Measurements from ENCODE around the gene ARHGEF4. TPM values are rescaled to one million over a fixed set of nuclear protein-coding genes. Genes with fewer than 3 reads are reported as not detected.

ARHGEF4 gene
- total RNA-seq, 1 donor from 2014 or later: 4.8 TPM

- H3K9me3 ChIP-seq (ENCODE audit: insufficient read depth, low read depth, low read length): no peaks in the 10 kb centered on the region
- Mint-ChIP-seq H3K36me3 (ENCODE audit: low read depth, unreplicated experiment) (no peaks in the 10 kb centered on the region), H3K9me3 (ENCODE audit: unreplicated experiment) (no peaks in the 10 kb centered on the region), H3K4me1 (ENCODE audit: low read depth, unreplicated experiment) (peaks cover 3% of the 10 kb centered on the region), H3K4me3 (ENCODE audit: unreplicated experiment) (no peak overlapping the region), H3K27ac (ENCODE audit: unreplicated experiment) (no peak overlapping the region), H3K27me3 (ENCODE audit: low read depth, unreplicated experiment) (peaks cover 7% of the 10 kb centered on the region)
- H3K79me2 ChIP-seq (ENCODE audit: insufficient read depth, low read length): no peaks in the 10 kb centered on the region
- no peak overlapping the region for H3K9ac ChIP-seq (ENCODE audit: low read length)
- H3K27me3 ChIP-seq (ENCODE audit: insufficient read depth, low read length): no peaks in the 10 kb centered on the region
- no peaks in the 10 kb centered on the region for H3K4me1 ChIP-seq (ENCODE audit: insufficient read depth, low read length)
- H4K20me1 ChIP-seq (ENCODE audit: insufficient read depth, low read length): no peaks in the 10 kb centered on the region
- no peaks in the 10 kb centered on the region for H3K36me3 ChIP-seq (ENCODE audit: insufficient read depth, low read length)
- no peak overlapping the region for H3K4me2 ChIP-seq (ENCODE audit: low read length)
- no peak for TF ChIP-seq EZH2 (IDR thresholded peaks at IDR 0.05; ENCODE audit: insufficient read depth, low read length)
- TF ChIP-seq CTCF (IDR thresholded peaks at IDR 0.05; ENCODE audit: insufficient read depth, low read depth, low read length): no peak
- H3K4me3 ChIP-seq (ENCODE audit: insufficient read depth, low read depth, low read length): no peak overlapping the region
- H2AFZ ChIP-seq (ENCODE audit: low read depth, low read length): no peak overlapping the region
- FAIRE-seq (no peak), DNase-seq (ENCODE audit: low read depth) (no peak)
- H3K27ac ChIP-seq (ENCODE audit: low read depth, low read length): no peak overlapping the region
Measured at GRCh38 chr2:130882991-130883390, 46.3 kb downstream of the ARHGEF4 start.

DNA sequence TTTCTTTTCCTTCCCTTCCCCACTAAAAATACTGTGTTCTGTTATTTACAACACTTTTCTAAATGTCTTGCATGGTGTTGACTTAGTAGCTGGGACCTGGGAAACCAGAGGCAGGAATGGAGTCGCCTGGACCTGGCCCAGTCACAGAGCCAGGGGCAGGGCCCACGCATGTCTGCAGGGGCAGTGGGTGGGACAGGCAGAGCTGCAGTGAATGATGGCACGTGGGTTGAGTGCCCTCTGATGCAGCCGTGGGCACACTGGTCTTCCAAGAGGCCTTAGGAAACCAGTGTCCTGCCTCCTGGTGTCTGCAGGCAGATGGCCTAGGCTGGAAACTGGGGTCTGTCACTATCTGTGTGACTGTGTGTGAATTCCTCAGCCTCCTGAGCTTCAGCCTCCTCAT, 46.8 kb downstream of the ARHGEF4 start:
- no peaks in the 10 kb centered on the region for H3K36me3 ChIP-seq (ENCODE audit: insufficient read depth, low read length)
- no peaks in the 10 kb centered on the region for H3K27me3 ChIP-seq (ENCODE audit: insufficient read depth, low read length)
- no peak overlapping the region for H3K9ac ChIP-seq (ENCODE audit: low read length)
- H3K4me2 ChIP-seq (ENCODE audit: low read length): no peak overlapping the region
- H3K4me1 ChIP-seq (ENCODE audit: insufficient read depth, low read length): no peaks in the 10 kb centered on the region
- Mint-ChIP-seq H3K27ac (ENCODE audit: unreplicated experiment) (no peak overlapping the region), H3K4me1 (ENCODE audit: low read depth, unreplicated experiment) (peaks cover 3% of the 10 kb centered on the region), H3K27me3 (ENCODE audit: low read depth, unreplicated experiment) (peaks cover 7% of the 10 kb centered on the region), H3K9me3 (ENCODE audit: unreplicated experiment) (no peaks in the 10 kb centered on the region), H3K4me3 (ENCODE audit: unreplicated experiment) (no peak overlapping the region), H3K36me3 (ENCODE audit: low read depth, unreplicated experiment) (no peaks in the 10 kb centered on the region)
- FAIRE-seq: no peak
- H2AFZ ChIP-seq (ENCODE audit: low read depth, low read length): no peak overlapping the region
- no peaks in the 10 kb centered on the region for H3K79me2 ChIP-seq (ENCODE audit: insufficient read depth, low read length)
- H3K4me3 ChIP-seq (ENCODE audit: insufficient read depth, low read depth, low read length): no peak overlapping the region
- H4K20me1 ChIP-seq (ENCODE audit: insufficient read depth, low read length): no peaks in the 10 kb centered on the region
- TF ChIP-seq EZH2 (IDR thresholded peaks at IDR 0.05; ENCODE audit: insufficient read depth, low read length) (no peak), CTCF (IDR thresholded peaks at IDR 0.05; ENCODE audit: insufficient read depth, low read depth, low read length) (no peak)
- H3K9me3 ChIP-seq (ENCODE audit: insufficient read depth, low read depth, low read length): no peaks in the 10 kb centered on the region
- no peak overlapping the region for H3K27ac ChIP-seq (ENCODE audit: low read depth, low read length)
- DNase-seq (ENCODE audit: low read depth): no peak

DNA sequence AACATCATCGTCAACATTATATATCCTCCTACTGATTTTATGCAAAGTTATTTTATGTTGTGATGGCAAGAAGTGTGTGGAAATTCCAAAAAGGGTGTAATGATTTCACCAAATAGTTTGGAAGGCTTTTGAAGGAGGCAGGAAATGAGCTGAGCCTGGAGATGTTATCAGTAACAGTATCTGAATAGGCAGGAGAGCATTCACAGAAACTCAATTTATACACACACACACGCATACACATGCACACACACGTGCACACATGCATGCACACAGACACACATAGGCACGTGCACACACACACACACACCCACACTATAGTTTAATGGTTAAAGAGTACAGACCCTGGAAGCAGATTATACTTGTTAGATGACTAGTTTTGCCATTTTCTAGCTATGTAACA, 47.3 kb downstream of the ARHGEF4 start:
- H3K36me3 Mint-ChIP-seq (ENCODE audit: low read depth, unreplicated experiment): no peaks in the 10 kb centered on the region
- peaks cover 3% of the 10 kb centered on the region for H3K4me1 Mint-ChIP-seq (ENCODE audit: low read depth, unreplicated experiment)
- DNase-seq (ENCODE audit: low read depth) (no peak), FAIRE-seq (no peak)
- H3K9me3 Mint-ChIP-seq (ENCODE audit: unreplicated experiment): no peaks in the 10 kb centered on the region
- Histone ChIP-seq H3K4me2 (ENCODE audit: low read length) (no peak overlapping the region), H3K27me3 (ENCODE audit: insufficient read depth, low read length) (no peaks in the 10 kb centered on the region), H3K9ac (ENCODE audit: low read length) (no peak overlapping the region), H3K36me3 (ENCODE audit: insufficient read depth, low read length) (no peaks in the 10 kb centered on the region), H3K27ac (ENCODE audit: low read depth, low read length) (no peak overlapping the region), H4K20me1 (ENCODE audit: insufficient read depth, low read length) (no peaks in the 10 kb centered on the region), H3K4me1 (ENCODE audit: insufficient read depth, low read length) (no peaks in the 10 kb centered on the region), H3K4me3 (ENCODE audit: insufficient read depth, low read depth, low read length) (no peak overlapping the region), H3K79me2 (ENCODE audit: insufficient read depth, low read length) (no peaks in the 10 kb centered on the region), H2AFZ (ENCODE audit: low read depth, low read length) (no peak overlapping the region), H3K9me3 (ENCODE audit: insufficient read depth, low read depth, low read length) (no peaks in the 10 kb centered on the region)
- no peak overlapping the region for H3K27ac Mint-ChIP-seq (ENCODE audit: unreplicated experiment)
- H3K27me3 Mint-ChIP-seq (ENCODE audit: low read depth, unreplicated experiment): peaks cover 7% of the 10 kb centered on the region
- TF ChIP-seq CTCF (IDR thresholded peaks at IDR 0.05; ENCODE audit: insufficient read depth, low read depth, low read length) (no peak), EZH2 (IDR thresholded peaks at IDR 0.05; ENCODE audit: insufficient read depth, low read length) (no peak)
- no peak overlapping the region for H3K4me3 Mint-ChIP-seq (ENCODE audit: unreplicated experiment)

Data from astrocyte (in vitro differentiated cells and primary cell).